HepG2 (cell line): ENCODE data around the gene EXPH5. TPM values are rescaled to one million over a fixed set of nuclear protein-coding genes. Genes with fewer than 3 reads are reported as not detected.

Experiments used
- ATAC-seq: fragments of 200-7000 bp; cut with Tn5 transposase; 3 replicates; pipeline ENCODE4 v1.9.1; 2020; ENCODE audit warnings: mild to moderate bottlenecking, moderate library complexity
- BruUV-seq: library from RNA; stranded (reverse); fragments of 400-500 nt; replicated peaks from 2 replicates; lab custom pipeline; 2021; lab: Mats Ljungman, UMichigan
- CTCF ChIA-PET: fragments of 300-600 bp; formaldehyde crosslinking; extraction: SDS; loops from one replicate; lab custom pipeline; 2021; ENCODE audit warnings: low total read pairs, inconsistent platforms, low intra/inter-chr PET ratio; lab: Yijun Ruan, JAX
- POLR2A ChIA-PET: fragments of 350-600 bp; sonication (Branson Sonifier 250); formaldehyde crosslinking; loops from one replicate; lab custom pipeline; 2020; ENCODE audit warnings: antibody characterized with exemption, inconsistent platforms; lab: Yijun Ruan, JAX
- DNase-seq: peaks from one replicate; pipeline ENCODE4 v3.0.0-alpha.2; 2015; ENCODE audit warnings: low spot score
- FAIRE-seq: peaks from 3 replicates; lab custom pipeline; 2011; peaks lifted over from hg19 to GRCh38; lab: Jason Lieb, UNC
- H2AFZ ChIP-seq: one replicate; pipeline ENCODE4 v1.6.1; 2011; ENCODE audit warnings: low read length, inconsistent platforms
- H3K27ac ChIP-seq: fragments of 300-600 bp; 3 replicates; pipeline ENCODE4 v1.8.0; 2011; ENCODE audit warnings: mixed run types, mild to moderate bottlenecking, mixed read lengths, low read length, inconsistent platforms; ENCODE audit not compliant: insufficient read depth; ENCODE audit errors: extremely low read length
- H3K27me3 ChIP-seq, 2 experiments: fragments of 200-600 bp in 1 of 2; 2 replicates in 1 of 2; 3 replicates in 1 of 2; pipeline versions ENCODE4 v1.6.0 to v1.8.0; 2011; ENCODE audit warnings: low read length in 2 of 2, mild to moderate bottlenecking in 2 of 2, moderate library complexity in 2 of 2, inconsistent platforms in 1 of 2; ENCODE audit not compliant: insufficient read depth in 2 of 2, control insufficient read depth in 1 of 2
- H3K36me3 ChIP-seq, 2 experiments: fragments of 200-600 bp in 1 of 2; replicated peaks in 1 of 2; 2 replicates in 1 of 2; 3 replicates in 1 of 2; pipeline versions ENCODE4 v1.5.1 to v1.8.0; 2011; ENCODE audit warnings: low read length in 2 of 2, inconsistent platforms in 1 of 2; ENCODE audit not compliant: insufficient read depth in 2 of 2, control insufficient read depth in 1 of 2
- H3K4me1 ChIP-seq: 2 replicates; pipeline ENCODE4 v1.5.1; 2012; ENCODE audit warnings: low read length, inconsistent platforms; ENCODE audit not compliant: insufficient read depth
- H3K4me2 ChIP-seq: 2 replicates; pipeline ENCODE4 v1.6.0; 2011; ENCODE audit warnings: low read depth, low read length, inconsistent platforms
- H3K4me3 ChIP-seq, 3 experiments: fragments of 200-600 bp in 1 of 3; sonication (generic), shearing (Covaris generic) in 1 of 3; replicated peaks in 1 of 3; 2 replicates each; pipeline ENCODE4 v1.5.1; 2011 to 2016; ENCODE audit warnings: low read length in 3 of 3, inconsistent platforms in 2 of 3, low read depth in 2 of 3, mild to moderate bottlenecking in 2 of 3, control low read depth in 1 of 3, mixed read lengths in 1 of 3; ENCODE audit not compliant: insufficient read depth in 1 of 3
- H3K79me2 ChIP-seq: one replicate; pipeline ENCODE4 v1.6.1; 2011; ENCODE audit warnings: low read length, inconsistent platforms; ENCODE audit not compliant: insufficient read depth
- H3K9ac ChIP-seq: 2 replicates; pipeline ENCODE4 v1.6.0; 2011; ENCODE audit warnings: mild to moderate bottlenecking, low read depth, low read length, inconsistent platforms; ENCODE audit not compliant: insufficient read depth
- H3K9me3 ChIP-seq: 2 replicates; pipeline ENCODE4 v1.5.1; 2012; ENCODE audit warnings: mild to moderate bottlenecking, low read length
- H4K20me1 ChIP-seq: 2 replicates; pipeline ENCODE4 v1.6.0; 2011; ENCODE audit warnings: inconsistent platforms, mild to moderate bottlenecking, low read length, moderate library complexity; ENCODE audit not compliant: insufficient read depth
- CHD4 ChIP-seq: fragments of 200-600 bp; sonication (generic); IDR thresholded peaks from 2 replicates; pipeline ENCODE4 v1.7.0; 2017; ENCODE audit warnings: mild to moderate bottlenecking, low read length, borderline replicate concordance
- HIVEP1 ChIP-seq: sonication (generic); formaldehyde crosslinking; IDR thresholded peaks from 2 replicates; pipeline ENCODE4 v1.4.0; 2020; ENCODE audit warnings: mild to moderate bottlenecking, missing genetic modification reagents
- HNRNPUL1 ChIP-seq: fragments of 200-400 bp; formaldehyde crosslinking; IDR thresholded peaks from 2 replicates; pipeline ENCODE4 v1.6.1; 2017; ENCODE audit warnings: low read depth, mild to moderate bottlenecking, low read length, moderate library complexity
- ZEB1 ChIP-seq: IDR thresholded peaks from 2 replicates; pipeline ENCODE4 v1.6.1; 2012; ENCODE audit warnings: mild to moderate bottlenecking, low read depth, inconsistent platforms; ENCODE audit not compliant: insufficient replicate concordance
- ZNF180 ChIP-seq: sonication (generic); formaldehyde crosslinking; IDR thresholded peaks from 2 replicates; pipeline ENCODE4 v1.4.0; 2020; ENCODE audit warnings: low read depth, missing genetic modification reagents, borderline replicate concordance
- ZNF367 ChIP-seq: sonication (generic); formaldehyde crosslinking; IDR thresholded peaks from 2 replicates; pipeline ENCODE4 v1.4.0; 2020; ENCODE audit warnings: missing genetic modification reagents, borderline replicate concordance
- ZZZ3 ChIP-seq: sonication (generic); formaldehyde crosslinking; IDR thresholded peaks from 2 replicates; pipeline ENCODE4 v1.4.0; 2020; ENCODE audit warnings: missing genetic modification reagents, mild to moderate bottlenecking, borderline replicate concordance
- WGBS: methylation state at CpG from one replicate; pipeline ENCODE4 v1.1.6; 2017; ENCODE audit warnings: low lambda C conversion rate; 5-methylcytosine and 5-hydroxymethylcytosine counted together
- in situ Hi-C: cut with HindIII; loops from 2 replicates; pipeline ENCODE4 v1.10.0; 2017; ENCODE audit warnings: low pct_unique_long_range_greater_than_20kb; ENCODE audit not compliant: extremely low pct_ligation_motif_present
- intact Hi-C: fragments of 100-400 bp; cut with micrococcal nuclease; formaldehyde crosslinking; loops from one replicate; pipeline ENCODE4 v1.10.0; 2022; ENCODE audit not compliant: unreplicated experiment
- polyA plus RNA-seq, 8 experiments: library from polyadenylated mRNA; depleted of rRNA in 3 of 8; stranded (reverse) in 7 of 8; unstranded in 1 of 8; fragments of >200 nt; fragmentation: Illumina TruSeq in 4 of 8; extraction: Trizol in 4 of 8; gene quantifications; 2 replicates each; pipeline versions ENCODE4 v1.2.1 to v1.2.3, GENCODE V29; 2011 to 2016; ENCODE audit warnings: low read depth in 4 of 8, missing spikeins in 1 of 8, mixed read lengths in 1 of 8; ENCODE audit not compliant: insufficient read depth in 1 of 8
- total RNA-seq, 5 experiments: library from RNA; depleted of rRNA; stranded (reverse); fragments of >200 nt; fragmentation: Illumina TruSeq; extraction: Trizol; gene quantifications; 2 replicates each; pipeline ENCODE4 v1.2.3, GENCODE V29; 2016; ENCODE audit warnings: low read depth in 1 of 5
- TF ChIP-seq, protein P1 (sequence below): sonication (generic); formaldehyde crosslinking; IDR thresholded peaks from 2 replicates; pipeline ENCODE4 v1.4.0; 2020; ENCODE audit warnings: missing genetic modification reagents, mild to moderate bottlenecking, borderline replicate concordance
- TF ChIP-seq, protein P2 (sequence below), 2 experiments: sonication (generic) in 1 of 2; formaldehyde crosslinking in 1 of 2; IDR thresholded peaks; 2 replicates each; pipeline versions ENCODE4 v1.6.1 to v1.9.0; 2014 to 2022; ENCODE audit warnings: antibody characterized with exemption in 1 of 2, borderline replicate concordance in 1 of 2, inconsistent platforms in 1 of 2, low read depth in 1 of 2, missing genetic modification reagents in 1 of 2

The EXPH5 gene
- total and polyA plus RNA-seq, 2 of the 13 experiments (the other 11 are each of a cell fraction or from before 2014, with no cell fraction given) = under 0.01 to 0.02 TPM

DNA sequence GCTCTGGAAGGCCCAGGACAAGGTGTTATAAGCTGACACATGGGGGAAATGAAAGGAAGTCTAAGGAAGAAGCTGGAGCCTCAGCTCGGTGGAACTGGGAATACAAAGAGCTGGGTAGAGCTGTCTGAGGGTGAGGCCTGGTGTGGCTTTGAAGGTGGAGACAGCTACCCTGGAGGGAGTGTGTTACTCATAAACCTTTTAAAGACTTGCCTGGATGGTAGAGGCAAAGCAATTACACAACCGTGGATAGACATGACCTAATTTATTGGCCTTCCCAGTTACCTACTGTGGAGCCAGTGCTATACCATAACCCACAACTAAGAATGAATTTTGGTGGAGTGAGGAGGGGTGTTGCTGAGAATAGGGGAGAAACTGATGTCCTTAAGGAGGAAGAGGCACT, 22.6 kb downstream of the EXPH5 start:
- intact Hi-C loops (no loop called here), in situ Hi-C loops (no loop called here)
- H3K36me3 ChIP-seq = no peaks in the 10 kb centered on the region
- H3K79me2 ChIP-seq = no peaks in the 10 kb centered on the region
- TF ChIP-seq, protein P1, sequence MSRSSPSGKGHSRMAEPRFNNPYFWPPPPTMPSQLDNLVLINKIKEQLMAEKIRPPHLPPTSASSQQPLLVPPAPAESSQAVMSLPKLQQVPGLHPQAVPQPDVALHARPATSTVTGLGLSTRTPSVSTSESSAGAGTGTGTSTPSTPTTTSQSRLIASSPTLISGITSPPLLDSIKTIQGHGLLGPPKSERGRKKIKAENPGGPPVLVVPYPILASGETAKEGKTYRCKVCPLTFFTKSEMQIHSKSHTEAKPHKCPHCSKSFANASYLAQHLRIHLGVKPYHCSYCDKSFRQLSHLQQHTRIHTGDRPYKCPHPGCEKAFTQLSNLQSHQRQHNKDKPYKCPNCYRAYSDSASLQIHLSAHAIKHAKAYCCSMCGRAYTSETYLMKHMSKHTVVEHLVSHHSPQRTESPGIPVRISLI = no peak
- no peak for TF ChIP-seq ZZZ3 (CRISPR knock-in tag)
- TF ChIP-seq CHD4 = no peak
- H2AFZ ChIP-seq = no peak overlapping the region
- peaks cover 0 to 1% of the 10 kb centered on the region in 2 experiments; a peak in 2 of 5 replicates for H3K27me3 ChIP-seq
- ATAC-seq (peak; percentile 53), FAIRE-seq (no peak), DNase-seq (no peak)
- no peaks in the 10 kb centered on the region for H4K20me1 ChIP-seq
- no peaks in the 10 kb centered on the region for H3K4me1 ChIP-seq
- ChIA-PET CTCF (no interaction called here), POLR2A (no interaction called here)
- 6% methylated on average over 2 of the region's 2 CpGs for WGBS
- H3K4me2 ChIP-seq = no peak overlapping the region
- H3K9me3 ChIP-seq = no peaks in the 10 kb centered on the region
- no TSS peak for BruUV-seq
- no peak overlapping the region for H3K9ac ChIP-seq
- H3K27ac ChIP-seq = no peak overlapping the region
- H3K4me3 ChIP-seq = no peak overlapping the region

DNA sequence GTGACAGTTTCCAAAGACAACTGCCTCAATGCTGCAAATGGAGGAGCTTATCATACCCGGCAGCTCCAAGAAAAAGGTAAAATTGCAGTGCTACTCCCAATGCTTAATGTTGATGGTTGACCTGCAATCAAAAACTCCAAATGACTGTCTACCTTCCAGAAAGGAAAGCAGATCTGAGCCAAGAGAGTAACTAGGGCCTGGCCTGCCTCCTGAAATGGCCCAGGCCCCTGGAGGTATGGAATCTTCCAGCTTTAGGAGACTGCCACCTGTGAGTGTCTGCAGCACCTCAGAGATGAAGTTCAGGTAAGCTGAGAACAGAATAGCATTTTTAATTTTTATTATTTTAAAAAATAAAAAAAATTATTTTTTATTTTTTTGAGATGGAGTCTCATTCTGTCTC, 23.7 kb downstream of the EXPH5 start:
- no peaks in the 10 kb centered on the region for H3K9me3 ChIP-seq
- FAIRE-seq (no peak), DNase-seq (no peak), ATAC-seq (no peak)
- no peak overlapping the region for H3K4me3 ChIP-seq
- CTCF ChIA-PET = no interaction called here
- in situ Hi-C loops = no loop called here
- no peak overlapping the region for H3K4me2 ChIP-seq
- 0% methylated on average over 1 of the region's 1 CpG for WGBS
- H2AFZ ChIP-seq = no peak overlapping the region
- H3K9ac ChIP-seq = no peak overlapping the region
- H4K20me1 ChIP-seq = no peaks in the 10 kb centered on the region
- no peaks in the 10 kb centered on the region for H3K36me3 ChIP-seq
- H3K4me1 ChIP-seq = no peaks in the 10 kb centered on the region
- POLR2A ChIA-PET = no interaction called here
- intact Hi-C loops = no loop called here
- no peaks in the 10 kb centered on the region for H3K79me2 ChIP-seq
- no TSS peak for BruUV-seq
- no peak overlapping the region for H3K27ac ChIP-seq
- peaks cover 0 to 1% of the 10 kb centered on the region in 2 experiments; a peak in 2 of 5 replicates for H3K27me3 ChIP-seq
- TF ChIP-seq, protein P2, sequence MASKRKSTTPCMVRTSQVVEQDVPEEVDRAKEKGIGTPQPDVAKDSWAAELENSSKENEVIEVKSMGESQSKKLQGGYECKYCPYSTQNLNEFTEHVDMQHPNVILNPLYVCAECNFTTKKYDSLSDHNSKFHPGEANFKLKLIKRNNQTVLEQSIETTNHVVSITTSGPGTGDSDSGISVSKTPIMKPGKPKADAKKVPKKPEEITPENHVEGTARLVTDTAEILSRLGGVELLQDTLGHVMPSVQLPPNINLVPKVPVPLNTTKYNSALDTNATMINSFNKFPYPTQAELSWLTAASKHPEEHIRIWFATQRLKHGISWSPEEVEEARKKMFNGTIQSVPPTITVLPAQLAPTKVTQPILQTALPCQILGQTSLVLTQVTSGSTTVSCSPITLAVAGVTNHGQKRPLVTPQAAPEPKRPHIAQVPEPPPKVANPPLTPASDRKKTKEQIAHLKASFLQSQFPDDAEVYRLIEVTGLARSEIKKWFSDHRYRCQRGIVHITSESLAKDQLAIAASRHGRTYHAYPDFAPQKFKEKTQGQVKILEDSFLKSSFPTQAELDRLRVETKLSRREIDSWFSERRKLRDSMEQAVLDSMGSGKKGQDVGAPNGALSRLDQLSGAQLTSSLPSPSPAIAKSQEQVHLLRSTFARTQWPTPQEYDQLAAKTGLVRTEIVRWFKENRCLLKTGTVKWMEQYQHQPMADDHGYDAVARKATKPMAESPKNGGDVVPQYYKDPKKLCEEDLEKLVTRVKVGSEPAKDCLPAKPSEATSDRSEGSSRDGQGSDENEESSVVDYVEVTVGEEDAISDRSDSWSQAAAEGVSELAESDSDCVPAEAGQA (IDR thresholded peaks at IDR 0.05; ENCODE audit: low read depth) = no peak
- TF ChIP-seq, protein P2 (CRISPR knock-in tag; IDR thresholded peaks at IDR 0.05; ENCODE audit: borderline replicate concordance) = no peak
- no peak for TF ChIP-seq HNRNPUL1
- TF ChIP-seq ZNF180 (CRISPR knock-in tag) = no peak
- TF ChIP-seq ZEB1 = no peak
- no peak for TF ChIP-seq ZNF367 (CRISPR knock-in tag)
- no peak for TF ChIP-seq HIVEP1 (CRISPR knock-in tag)
